ENCODE data around the gene XPO6.

DNA sequence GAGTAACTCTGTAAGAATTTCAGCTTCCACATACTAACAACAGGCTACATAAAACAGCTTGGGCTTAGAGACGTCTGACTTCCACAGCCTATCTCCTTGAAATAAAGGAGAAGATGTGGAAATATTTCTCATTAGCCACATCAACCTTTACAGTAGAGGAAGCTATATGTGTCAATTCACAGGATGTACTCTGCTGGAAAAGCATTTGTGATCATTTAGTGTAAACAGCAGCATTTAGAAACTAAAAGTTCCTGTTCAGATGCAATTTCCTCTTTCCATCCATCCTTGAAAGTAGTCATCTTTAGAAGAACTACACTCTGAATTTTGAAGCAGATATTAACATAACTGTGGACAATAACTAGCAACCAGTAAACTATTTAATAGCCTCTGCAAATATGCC lies 46.2 kb downstream of the XPO6 start:
- TF ChIP-seq POLR2A (IDR thresholded peaks at IDR 0.05), result no peak
- TF ChIP-seq CTCF (IDR thresholded peaks at IDR 0.05), result no peak
